Small intestine (tissue), 7 donors: ENCODE results near the gene GTF2E1. TPM values are rescaled to one million over a fixed set of nuclear protein-coding genes. Genes with fewer than 3 reads are reported as not detected.
"Not testable (repeated sequence)": the region's sequence is repeated elsewhere in the genome, so short reads cannot be mapped to it uniquely, and the experiment has no call there.

Experiments
- DNase-seq, 2 donors: peaks; one replicate each; pipeline versions ENCODE4 v3.0.0 to v3.0.0-alpha.2; 2013
- FAIRE-seq: peaks from 2 replicates; lab custom pipeline; 2012; peaks lifted over from hg19 to GRCh38; lab: Jason Lieb, UNC
- H3K27ac ChIP-seq, 3 donors: one replicate each; pipeline ENCODE4 v1.5.1; 2013; ENCODE audit warnings: low read length in 2 of 3, mild to moderate bottlenecking in 2 of 3, control low read depth in 1 of 3, inconsistent platforms in 1 of 3, low read depth in 1 of 3, moderate library complexity in 1 of 3
- H3K27me3 ChIP-seq, 3 donors: one replicate each; pipeline ENCODE4 v1.6.1; 2013; ENCODE audit warnings: low read length in 3 of 3, inconsistent platforms in 1 of 3; ENCODE audit not compliant: control insufficient read depth in 3 of 3, insufficient read depth in 3 of 3
- H3K36me3 ChIP-seq, 3 donors: one replicate each; pipeline ENCODE4 v1.6.1; 2013; ENCODE audit warnings: low read length in 3 of 3, inconsistent platforms in 1 of 3, low read depth in 1 of 3, mild to moderate bottlenecking in 1 of 3, moderate library complexity in 1 of 3; ENCODE audit not compliant: control insufficient read depth in 3 of 3, insufficient read depth in 2 of 3
- H3K4me1 ChIP-seq, 3 donors: one replicate each; pipeline ENCODE4 v1.6.1; 2013; ENCODE audit warnings: low read length in 2 of 3, inconsistent platforms in 1 of 3, low read depth in 1 of 3, mild to moderate bottlenecking in 1 of 3, moderate library complexity in 1 of 3; ENCODE audit not compliant: control insufficient read depth in 3 of 3, insufficient read depth in 2 of 3
- H3K4me3 ChIP-seq, 3 donors: one replicate each; pipeline ENCODE4 v1.5.1; 2013; ENCODE audit warnings: low read length in 3 of 3, control low read depth in 1 of 3, inconsistent platforms in 1 of 3, low read depth in 1 of 3, mild to moderate bottlenecking in 1 of 3, moderate library complexity in 1 of 3
- H3K9me3 ChIP-seq, 2 donors: one replicate each; pipeline ENCODE4 v1.6.1; 2013; ENCODE audit warnings: low read depth in 1 of 2, low read length in 1 of 2; ENCODE audit not compliant: control insufficient read depth in 2 of 2, insufficient read depth in 1 of 2
- WGBS, 3 donors: extraction: QIAGEN DNeasy Blood & Tissue Kit; methylation state at CpG; one replicate each; pipeline ENCODE4 v1.1.7; 2013; 5-methylcytosine and 5-hydroxymethylcytosine counted together
- polyA plus RNA-seq, 4 donors: library from polyadenylated mRNA; stranded (reverse) in 3 of 4; unstranded in 1 of 4; fragments of 200-250 nt in 3 of 4; fragments of 120-200 nt in 1 of 4; gene quantifications; one replicate each; pipeline versions ENCODE4 v1.2.1 to v1.2.3, GENCODE V29; 2013
- donor health status: healthy with polysubstance abuse.
- donor health status: control.
- donor health status: control.
- donor health status: Bipolar disorder and iron deficiency.
- donor health status: healthy.

GTF2E1 gene
- polyA plus RNA-seq, 4 donors, result 3.0 to 10.5 (median 5.3) TPM

GRCh38 chr3:120713262-120713661 is 29.3 kb upstream of the GTF2E1 start:
- no peak overlapping the region for H3K27ac ChIP-seq
- H3K4me1 ChIP-seq, result no peaks in the 10 kb centered on the region
- no peaks in the 10 kb centered on the region for H3K9me3 ChIP-seq
- DNase-seq (no peak), FAIRE-seq (no peak)
- H3K27me3 ChIP-seq, result no peaks in the 10 kb centered on the region
- H3K4me3 ChIP-seq, result no peak overlapping the region
- no peaks in the 10 kb centered on the region for H3K36me3 ChIP-seq

- peak in 1 of 2 donors; percentile 24 for DNase-seq
- H3K4me1 ChIP-seq, H3K9me3 ChIP-seq, FAIRE-seq, H3K27ac ChIP-seq, H3K36me3 ChIP-seq, H3K27me3 ChIP-seq: not testable (repeated sequence)
- H3K4me3 ChIP-seq, result peak overlapping the region in 1 of 3 donors; percentile 25
- 48 to 80% (median 76%) methylated on average over 20 of the region's 20 CpGs for WGBS, 3 donors
These were observed 23.2 kb upstream of the GTF2E1 start for GRCh38 chr3:120719167-120719834.

- H3K36me3 ChIP-seq, result peaks cover 0 to 3% (median 0%) of the 10 kb centered on the region in 3 donors
- peaks cover 0 to 3% of the 10 kb centered on the region in 2 donors for H3K9me3 ChIP-seq
- DNase-seq (no peak), FAIRE-seq (no peak)
- H3K4me1 ChIP-seq, result no peaks in the 10 kb centered on the region
- H3K27me3 ChIP-seq, result no peaks in the 10 kb centered on the region
- H3K4me3 ChIP-seq, result no peak overlapping the region
- H3K27ac ChIP-seq, result no peak overlapping the region
- 86 to 97% (median 88%) methylated on average over 1 of the region's 1 CpG for whole genome bisulfite sequencing, 3 donors
These were observed 15.8 kb upstream of the GTF2E1 start for GRCh38 chr3:120726791-120727190.

GRCh38 chr3:120730576-120731542 is 11.7 kb upstream of the GTF2E1 start:
- H3K4me3 ChIP-seq, result no peak overlapping the region
- FAIRE-seq (no peak), DNase-seq (no peak)
- peaks cover 0 to 3% (median 0%) of the 10 kb centered on the region in 3 donors for H3K36me3 ChIP-seq
- no peaks in the 10 kb centered on the region for H3K27me3 ChIP-seq
- peaks cover 0 to 7% of the 10 kb centered on the region in 2 donors for H3K9me3 ChIP-seq
- 89 to 94% (median 92%) methylated on average over 4 of the region's 4 CpGs for WGBS, 3 donors
- no peak overlapping the region for H3K27ac ChIP-seq
- no peaks in the 10 kb centered on the region for H3K4me1 ChIP-seq

- peaks cover 1 to 27% of the 10 kb centered on the region in 2 donors for H3K9me3 ChIP-seq
- not testable (repeated sequence) for H3K27ac ChIP-seq, H3K4me1 ChIP-seq, H3K4me3 ChIP-seq, H3K27me3 ChIP-seq, DNase-seq, FAIRE-seq
- 91 to 99% (median 94%) methylated on average over 8 of the region's 8 CpGs for WGBS, 3 donors
- peaks cover 0 to 12% (median 3%) of the 10 kb centered on the region in 3 donors for H3K36me3 ChIP-seq
These were observed 4.5 kb upstream of the GTF2E1 start for GRCh38 chr3:120738006-120738405.

GRCh38 chr3:120741320-120741719 is 1.2 kb upstream of the GTF2E1 start:
- no peak overlapping the region for H3K27ac ChIP-seq
- no peaks in the 10 kb centered on the region for H3K27me3 ChIP-seq
- peaks cover 0 to 12% (median 3%) of the 10 kb centered on the region in 3 donors for H3K36me3 ChIP-seq
- H3K4me1 ChIP-seq, result peaks cover 4 to 16% (median 9%) of the 10 kb centered on the region in 3 donors
- FAIRE-seq (no peak), DNase-seq (no peak)
- 65 to 86% (median 69%) methylated on average over 3 of the region's 3 CpGs for WGBS, 3 donors
- H3K4me3 ChIP-seq, result peak overlapping the region in 2 of 3 donors; percentile 94 to 99
- H3K9me3 ChIP-seq, result peaks cover 1 to 23% of the 10 kb centered on the region in 2 donors

GRCh38 chr3:120741837-120742197 is 727 bp upstream of the GTF2E1 start:
- WGBS, 3 donors, result 7 to 10% (median 8%) methylated on average over 10 of the region's 10 CpGs
- peaks cover 4 to 16% (median 9%) of the 10 kb centered on the region in 3 donors for H3K4me1 ChIP-seq
- FAIRE-seq (no peak), DNase-seq (no peak)
- peaks cover 0 to 12% (median 3%) of the 10 kb centered on the region in 3 donors for H3K36me3 ChIP-seq
- H3K4me3 ChIP-seq, result peak overlapping the region; percentile 55 to 99 (median 94)
- peaks cover 1 to 23% of the 10 kb centered on the region in 2 donors for H3K9me3 ChIP-seq
- no peaks in the 10 kb centered on the region for H3K27me3 ChIP-seq
- H3K27ac ChIP-seq, result peak overlapping the region; percentile 93 to 99 (median 95)

- Histone ChIP-seq H3K4me3 (peak overlapping the region; percentile 78 to 99 (median 94)), H3K9me3 (peaks cover 1 to 16% of the 10 kb centered on the region in 2 donors), H3K27me3 (no peaks in the 10 kb centered on the region), H3K36me3 (peaks cover 0 to 6% (median 3%) of the 10 kb centered on the region in 3 donors), H3K4me1 (peaks cover 4 to 16% (median 9%) of the 10 kb centered on the region in 3 donors), H3K27ac (peak overlapping the region; percentile 79 to 95 (median 92))
- WGBS, 3 donors, result 0 to 1% (median 0%) methylated on average over 26 of the region's 26 CpGs
- FAIRE-seq (no peak), DNase-seq (no peak)
These were observed 363 bp downstream of the GTF2E1 start for GRCh38 chr3:120742849-120743365.
